ENCODE results near the gene LRFN5. TPM values are rescaled to one million over a fixed set of nuclear protein-coding genes. Genes with fewer than 3 reads are reported as not detected.

Gene LRFN5
- total RNA-seq, 1 experiment from 2014 or later = 9.8 TPM

- POLR2A ChIA-PET = no interaction called here
- no peak overlapping the region for H3K4me3 ChIP-seq (ENCODE audit: low read depth in 2 of 2, low read length in 2 of 2)
- TF ChIP-seq POLR2AphosphoS5 (IDR thresholded peaks at IDR 0.05; ENCODE audit: low read depth, low read length) = no peak
- no peak for TF ChIP-seq SIN3A (IDR thresholded peaks at IDR 0.05; ENCODE audit: borderline replicate concordance, insufficient read depth, low read depth, low read length)
- TF ChIP-seq, protein P1, sequence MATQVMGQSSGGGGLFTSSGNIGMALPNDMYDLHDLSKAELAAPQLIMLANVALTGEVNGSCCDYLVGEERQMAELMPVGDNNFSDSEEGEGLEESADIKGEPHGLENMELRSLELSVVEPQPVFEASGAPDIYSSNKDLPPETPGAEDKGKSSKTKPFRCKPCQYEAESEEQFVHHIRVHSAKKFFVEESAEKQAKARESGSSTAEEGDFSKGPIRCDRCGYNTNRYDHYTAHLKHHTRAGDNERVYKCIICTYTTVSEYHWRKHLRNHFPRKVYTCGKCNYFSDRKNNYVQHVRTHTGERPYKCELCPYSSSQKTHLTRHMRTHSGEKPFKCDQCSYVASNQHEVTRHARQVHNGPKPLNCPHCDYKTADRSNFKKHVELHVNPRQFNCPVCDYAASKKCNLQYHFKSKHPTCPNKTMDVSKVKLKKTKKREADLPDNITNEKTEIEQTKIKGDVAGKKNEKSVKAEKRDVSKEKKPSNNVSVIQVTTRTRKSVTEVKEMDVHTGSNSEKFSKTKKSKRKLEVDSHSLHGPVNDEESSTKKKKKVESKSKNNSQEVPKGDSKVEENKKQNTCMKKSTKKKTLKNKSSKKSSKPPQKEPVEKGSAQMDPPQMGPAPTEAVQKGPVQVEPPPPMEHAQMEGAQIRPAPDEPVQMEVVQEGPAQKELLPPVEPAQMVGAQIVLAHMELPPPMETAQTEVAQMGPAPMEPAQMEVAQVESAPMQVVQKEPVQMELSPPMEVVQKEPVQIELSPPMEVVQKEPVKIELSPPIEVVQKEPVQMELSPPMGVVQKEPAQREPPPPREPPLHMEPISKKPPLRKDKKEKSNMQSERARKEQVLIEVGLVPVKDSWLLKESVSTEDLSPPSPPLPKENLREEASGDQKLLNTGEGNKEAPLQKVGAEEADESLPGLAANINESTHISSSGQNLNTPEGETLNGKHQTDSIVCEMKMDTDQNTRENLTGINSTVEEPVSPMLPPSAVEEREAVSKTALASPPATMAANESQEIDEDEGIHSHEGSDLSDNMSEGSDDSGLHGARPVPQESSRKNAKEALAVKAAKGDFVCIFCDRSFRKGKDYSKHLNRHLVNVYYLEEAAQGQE (IDR thresholded peaks at IDR 0.05; ENCODE audit: insufficient read depth in 1 of 2, low read depth in 2 of 2, low read length in 1 of 2) = no peak
- TF ChIP-seq, protein P2, sequence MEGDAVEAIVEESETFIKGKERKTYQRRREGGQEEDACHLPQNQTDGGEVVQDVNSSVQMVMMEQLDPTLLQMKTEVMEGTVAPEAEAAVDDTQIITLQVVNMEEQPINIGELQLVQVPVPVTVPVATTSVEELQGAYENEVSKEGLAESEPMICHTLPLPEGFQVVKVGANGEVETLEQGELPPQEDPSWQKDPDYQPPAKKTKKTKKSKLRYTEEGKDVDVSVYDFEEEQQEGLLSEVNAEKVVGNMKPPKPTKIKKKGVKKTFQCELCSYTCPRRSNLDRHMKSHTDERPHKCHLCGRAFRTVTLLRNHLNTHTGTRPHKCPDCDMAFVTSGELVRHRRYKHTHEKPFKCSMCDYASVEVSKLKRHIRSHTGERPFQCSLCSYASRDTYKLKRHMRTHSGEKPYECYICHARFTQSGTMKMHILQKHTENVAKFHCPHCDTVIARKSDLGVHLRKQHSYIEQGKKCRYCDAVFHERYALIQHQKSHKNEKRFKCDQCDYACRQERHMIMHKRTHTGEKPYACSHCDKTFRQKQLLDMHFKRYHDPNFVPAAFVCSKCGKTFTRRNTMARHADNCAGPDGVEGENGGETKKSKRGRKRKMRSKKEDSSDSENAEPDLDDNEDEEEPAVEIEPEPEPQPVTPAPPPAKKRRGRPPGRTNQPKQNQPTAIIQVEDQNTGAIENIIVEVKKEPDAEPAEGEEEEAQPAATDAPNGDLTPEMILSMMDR (IDR thresholded peaks at IDR 0.05) = no peak
- no peak for TF ChIP-seq TCF7L2 (IDR thresholded peaks at IDR 0.05; ENCODE audit: low read depth, low read length)
- ATAC-seq (no peak), DNase-seq (ENCODE audit: low read depth, low spot score) (no peak)
- in situ Hi-C loops (cut with HindIII; ENCODE audit: low pct_unique_long_range_greater_than_20kb, low sequenced_read_pairs) (no loop called here), intact Hi-C loops (cut with micrococcal nuclease; ENCODE audit: unreplicated experiment) (no loop called here)
- H3K4me1 ChIP-seq (ENCODE audit: control insufficient read depth, insufficient read depth, low read length) = peaks cover 4% of the 10 kb centered on the region; the same call in 1 of the 2 replicates
- no peaks in the 10 kb centered on the region for H3K27me3 ChIP-seq (ENCODE audit: control insufficient read depth, insufficient read depth, low read length)
- H3K27ac ChIP-seq (ENCODE audit: low read length) = no peak overlapping the region
- H3K36me3 ChIP-seq (ENCODE audit: control insufficient read depth, insufficient read depth, low read length) = no peaks in the 10 kb centered on the region; the same call in 1 of the 2 replicates
- CTCF ChIA-PET = no interaction called here
- no TSS peak for BruUV-seq (replicated peaks)
- no peaks in the 10 kb centered on the region for H3K9me3 ChIP-seq (ENCODE audit: control insufficient read depth, insufficient read depth, low read depth, low read length)
These were observed 35.0 kb downstream of the LRFN5 start for GRCh38 chr14:41641690-41642089.

GRCh38 chr14:41642367-41642766 is 35.7 kb downstream of the LRFN5 start:
- Histone ChIP-seq H3K4me3 (ENCODE audit: low read depth in 2 of 2, low read length in 2 of 2) (no peak overlapping the region), H3K36me3 (ENCODE audit: control insufficient read depth, insufficient read depth, low read length) (no peaks in the 10 kb centered on the region; the same call in 1 of the 2 replicates), H3K27ac (ENCODE audit: low read length) (no peak overlapping the region), H3K27me3 (ENCODE audit: control insufficient read depth, insufficient read depth, low read length) (no peaks in the 10 kb centered on the region), H3K4me1 (ENCODE audit: control insufficient read depth, insufficient read depth, low read length) (no peaks in the 10 kb centered on the region), H3K9me3 (ENCODE audit: control insufficient read depth, insufficient read depth, low read depth, low read length) (no peaks in the 10 kb centered on the region)
- in situ Hi-C loops (cut with HindIII; ENCODE audit: low pct_unique_long_range_greater_than_20kb, low sequenced_read_pairs) (no loop called here), intact Hi-C loops (cut with micrococcal nuclease; ENCODE audit: unreplicated experiment) (no loop called here)
- ChIA-PET POLR2A (no interaction called here), CTCF (no interaction called here)
- DNase-seq (ENCODE audit: low read depth, low spot score) (no peak), ATAC-seq (no peak)
- no TSS peak for BruUV-seq (replicated peaks)
- TF ChIP-seq TCF7L2 (IDR thresholded peaks at IDR 0.05; ENCODE audit: low read depth, low read length) (no peak), POLR2AphosphoS5 (IDR thresholded peaks at IDR 0.05; ENCODE audit: low read depth, low read length) (no peak), SIN3A (IDR thresholded peaks at IDR 0.05; ENCODE audit: borderline replicate concordance, insufficient read depth, low read depth, low read length) (no peak)
- TF ChIP-seq, protein P1 (IDR thresholded peaks at IDR 0.05; ENCODE audit: insufficient read depth in 1 of 2, low read depth in 2 of 2, low read length in 1 of 2) = no peak
- TF ChIP-seq, protein P2 (IDR thresholded peaks at IDR 0.05) = no peak

Measured in Panc1 (cell line).